ENCODE results near the gene SLC6A11.

Gene SLC6A11

DNA sequence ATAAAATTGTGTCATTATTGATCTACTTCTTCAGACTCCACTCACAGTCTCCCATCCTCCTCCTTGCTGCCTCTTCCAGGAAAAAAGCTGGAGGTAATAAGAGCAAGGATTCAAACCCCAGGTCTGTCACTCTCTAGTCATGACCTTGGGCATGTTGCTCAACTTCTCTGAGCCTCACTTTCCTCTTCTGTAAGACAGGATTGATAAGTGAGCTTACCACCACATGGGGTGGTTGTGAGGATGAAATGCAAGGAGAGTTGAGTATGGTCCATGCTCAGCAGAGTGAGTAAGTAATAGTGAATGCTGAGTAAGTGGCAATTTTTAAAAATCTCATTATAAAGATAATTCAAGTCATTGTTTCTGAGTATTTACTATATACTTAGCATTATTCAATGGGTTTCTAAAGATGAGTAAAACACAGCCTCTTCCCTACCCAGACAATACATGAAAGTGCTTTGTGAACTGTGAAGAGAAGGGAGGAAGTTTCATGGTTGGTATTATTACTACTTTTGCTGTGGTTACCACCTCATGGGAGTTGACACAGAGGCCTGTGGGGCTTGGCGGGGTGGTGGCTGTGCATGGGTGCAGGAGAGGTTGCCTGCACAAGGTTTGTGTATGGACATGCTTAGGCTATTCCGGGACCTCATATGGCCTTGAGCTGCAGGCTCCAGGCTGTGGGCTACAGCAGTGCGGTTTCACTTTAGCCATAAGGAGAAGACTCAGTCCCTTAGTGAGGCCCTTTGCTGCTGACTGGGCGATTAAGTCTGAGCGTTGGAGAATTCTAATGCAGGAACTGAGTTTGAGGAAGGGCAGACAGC, 30.0 kb downstream of the SLC6A11 start:
- H3K4me1 Mint-ChIP-seq: no peaks in the 10 kb centered on the region
- no peaks in the 10 kb centered on the region for H3K36me3 Mint-ChIP-seq
- H3K27ac Mint-ChIP-seq: no peak overlapping the region
- peaks cover 3% of the 10 kb centered on the region for H3K27me3 Mint-ChIP-seq
- H3K4me3 Mint-ChIP-seq: no peak overlapping the region
- H3K9me3 Mint-ChIP-seq: no peaks in the 10 kb centered on the region

DNA sequence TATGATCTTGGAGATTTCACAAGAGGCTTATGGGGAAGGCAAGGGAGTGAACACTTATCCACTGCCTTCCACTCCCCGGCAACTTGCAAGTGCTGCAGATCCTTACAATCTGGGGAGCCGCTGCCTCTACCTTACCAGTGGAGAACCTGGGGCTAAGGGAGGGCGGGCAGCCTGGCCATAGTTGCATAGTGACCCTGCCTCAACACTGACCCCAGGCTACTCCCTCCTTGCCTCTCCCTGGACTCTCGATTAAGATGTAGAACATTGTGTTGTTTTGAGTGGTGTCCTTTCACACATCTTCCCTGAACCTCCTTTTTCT, 30.6 kb downstream of the SLC6A11 start:
- Mint-ChIP-seq H3K4me3 (no peak overlapping the region), H3K36me3 (no peaks in the 10 kb centered on the region), H3K9me3 (no peaks in the 10 kb centered on the region), H3K4me1 (no peaks in the 10 kb centered on the region), H3K27ac (no peak overlapping the region), H3K27me3 (peaks cover 3% of the 10 kb centered on the region)

DNA sequence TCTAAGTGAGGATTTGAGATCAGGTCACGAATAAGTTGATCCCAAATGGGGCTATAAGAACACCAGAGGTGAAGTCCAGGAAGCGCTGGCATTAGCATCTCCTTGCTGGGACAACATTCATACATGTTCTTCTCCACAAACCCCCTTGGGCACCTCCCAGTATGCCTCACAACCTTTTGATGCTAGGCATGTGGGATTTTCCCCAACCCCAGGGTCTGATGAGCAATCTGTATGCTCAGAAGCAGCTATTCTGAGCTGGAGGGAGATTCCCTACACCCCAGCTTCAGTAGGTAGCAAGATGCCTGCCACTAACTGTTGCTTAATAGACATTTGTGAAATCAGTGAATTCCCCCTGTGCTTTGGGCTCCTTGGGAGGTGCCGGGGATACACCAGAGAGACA, 32.2 kb downstream of the SLC6A11 start:
- Mint-ChIP-seq H3K9me3 (no peaks in the 10 kb centered on the region), H3K27me3 (peaks cover 5% of the 10 kb centered on the region), H3K27ac (no peak overlapping the region), H3K36me3 (no peaks in the 10 kb centered on the region), H3K4me1 (no peaks in the 10 kb centered on the region), H3K4me3 (no peak overlapping the region)

DNA sequence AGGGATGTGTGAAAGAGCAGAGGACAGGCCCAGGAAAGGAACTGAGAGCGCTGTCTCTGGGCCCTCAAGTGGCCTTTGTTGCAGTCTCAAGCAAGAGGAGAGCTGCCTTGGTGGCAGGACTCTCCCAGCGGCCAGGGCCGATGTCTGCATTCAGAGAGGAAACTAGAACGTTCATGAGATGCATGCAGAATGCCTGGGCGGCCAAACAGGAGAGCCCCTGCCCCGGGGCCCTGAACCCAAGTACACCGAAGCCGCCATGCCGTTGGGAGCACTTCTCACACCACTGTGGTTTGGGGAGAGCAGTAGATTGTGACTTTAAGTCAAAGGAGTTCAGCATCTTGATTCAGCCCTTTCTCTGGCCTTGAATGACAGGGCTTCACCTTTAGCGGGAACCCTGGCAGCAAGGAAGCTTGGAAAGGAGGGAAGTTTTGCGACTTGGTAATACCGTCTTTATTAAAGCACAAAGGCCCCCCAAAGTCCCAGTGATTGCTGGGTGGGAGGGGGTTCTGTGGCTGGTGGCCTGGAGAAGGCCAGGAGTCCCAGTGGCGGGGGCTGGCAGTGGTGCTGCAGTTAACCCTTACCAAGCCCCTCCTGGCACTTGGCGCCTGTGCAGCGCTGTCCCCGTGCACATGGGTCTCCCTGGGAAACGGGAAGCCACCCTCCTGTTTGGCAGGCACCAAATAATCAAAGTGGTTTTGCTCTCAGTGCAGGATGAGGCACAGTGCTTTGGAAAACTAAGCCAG, 36.2 kb downstream of the SLC6A11 start:
- H3K27me3 Mint-ChIP-seq: peaks cover 5% of the 10 kb centered on the region
- H3K4me1 Mint-ChIP-seq: no peaks in the 10 kb centered on the region
- H3K36me3 Mint-ChIP-seq: no peaks in the 10 kb centered on the region

DNA sequence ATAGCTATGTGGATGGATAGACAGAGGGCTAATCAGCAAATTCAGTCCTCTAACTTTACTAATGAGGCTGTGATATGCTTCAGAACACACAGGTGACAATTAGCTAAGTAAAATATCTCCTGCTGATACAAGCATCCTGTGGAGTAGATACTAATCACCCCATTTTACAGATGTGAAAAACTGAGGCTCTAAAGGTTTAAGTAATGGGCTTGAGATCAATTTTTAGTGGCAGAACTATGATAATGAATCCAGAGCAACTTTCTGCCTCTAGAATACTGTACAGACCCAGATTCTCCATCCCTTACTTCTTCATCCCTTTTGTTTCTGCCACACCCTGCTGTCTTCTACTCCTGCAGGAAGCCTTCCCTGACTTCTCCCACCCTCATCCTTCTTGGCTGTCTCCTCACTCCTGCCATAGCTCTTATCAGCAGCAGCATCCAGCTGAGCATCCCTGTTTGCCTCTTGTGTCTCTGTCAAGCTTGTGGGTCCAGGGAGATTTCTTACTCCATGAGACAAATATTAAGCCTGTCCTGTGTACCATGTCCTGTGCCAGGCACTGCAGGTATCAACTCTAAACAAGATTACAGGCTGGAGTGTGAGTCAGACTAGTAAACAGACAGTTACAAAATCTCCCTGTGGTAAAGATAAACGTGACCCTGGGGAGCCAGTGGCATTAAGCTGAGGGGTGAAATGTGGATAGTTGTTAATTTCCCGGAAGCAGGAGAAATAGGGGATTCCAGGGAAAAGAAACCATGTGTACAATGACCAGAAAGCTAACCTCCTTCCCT, 39.2 kb downstream of the SLC6A11 start:
- H3K4me3 Mint-ChIP-seq: no peak overlapping the region
- H3K36me3 Mint-ChIP-seq: no peaks in the 10 kb centered on the region
- H3K4me1 Mint-ChIP-seq: no peaks in the 10 kb centered on the region
- no peaks in the 10 kb centered on the region for H3K9me3 Mint-ChIP-seq
- peaks cover 3% of the 10 kb centered on the region for H3K27me3 Mint-ChIP-seq
- H3K27ac Mint-ChIP-seq: no peak overlapping the region

More for the DNA sequence above, 36.2 kb downstream of the SLC6A11 start:
- Mint-ChIP-seq H3K4me3 (no peak overlapping the region), H3K9me3 (no peaks in the 10 kb centered on the region), H3K27ac (no peak overlapping the region)

DNA sequence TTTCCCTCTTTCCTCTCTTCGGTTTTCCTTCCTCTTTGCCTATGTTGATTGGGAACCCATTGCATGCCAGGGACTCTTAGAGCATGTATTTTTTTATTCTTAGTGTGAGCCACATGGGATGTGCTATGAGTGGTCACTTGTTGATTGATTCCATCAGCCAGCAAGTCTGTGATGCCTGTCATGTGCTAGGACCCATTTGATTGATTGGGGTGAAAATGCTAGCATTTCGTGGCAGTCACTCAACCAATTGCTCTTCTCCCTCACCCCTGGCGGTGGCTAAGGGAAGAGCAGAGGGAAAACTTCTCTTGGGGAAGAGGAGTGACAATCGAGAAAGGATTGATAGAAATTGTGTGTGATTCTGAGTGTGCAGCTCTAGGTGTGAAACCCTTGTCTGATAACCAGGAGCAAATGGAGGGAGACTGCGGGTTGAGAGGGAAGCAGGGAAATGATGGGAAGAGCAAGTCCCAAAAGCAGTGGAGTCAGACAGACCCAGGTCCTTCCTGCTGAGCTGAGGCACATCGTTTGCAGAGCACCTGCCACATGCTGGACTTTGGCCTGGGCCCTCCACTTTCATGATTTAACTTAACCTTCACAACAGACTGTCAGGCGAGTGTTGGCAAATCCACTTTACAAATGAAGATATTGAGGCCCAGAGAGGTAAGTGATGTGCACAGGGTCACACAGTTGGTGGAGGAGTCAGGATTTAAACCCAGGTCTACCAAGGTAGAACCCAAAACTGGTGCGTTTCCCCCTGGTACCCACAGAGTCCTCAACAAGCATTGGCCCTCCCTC, 40.0 kb downstream of the SLC6A11 start:
- H3K36me3 Mint-ChIP-seq: no peaks in the 10 kb centered on the region
- peaks cover 3% of the 10 kb centered on the region for H3K27me3 Mint-ChIP-seq
- H3K4me3 Mint-ChIP-seq: no peak overlapping the region
- no peaks in the 10 kb centered on the region for H3K9me3 Mint-ChIP-seq
- no peak overlapping the region for H3K27ac Mint-ChIP-seq
- H3K4me1 Mint-ChIP-seq: no peaks in the 10 kb centered on the region

DNA sequence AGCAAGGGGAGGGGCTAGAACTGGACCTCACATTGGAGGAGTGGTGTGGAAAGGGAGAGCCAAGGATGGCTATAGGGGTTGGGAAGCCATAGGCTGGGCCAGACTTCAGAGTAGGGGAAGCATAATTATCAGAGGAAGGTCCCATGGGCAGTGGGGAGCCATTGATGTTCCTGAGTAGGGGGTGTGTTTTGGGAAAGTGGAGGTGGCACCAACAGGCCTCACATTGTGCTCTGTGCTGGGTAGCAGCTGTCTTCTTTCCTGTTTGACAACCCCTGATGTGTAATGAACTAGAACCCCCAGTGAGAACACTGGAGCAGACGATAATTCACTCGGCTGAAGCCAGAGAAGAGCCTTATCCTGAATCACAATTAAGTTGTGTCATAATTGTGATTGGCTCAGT, 41.2 kb downstream of the SLC6A11 start:
- no peaks in the 10 kb centered on the region for H3K4me1 Mint-ChIP-seq
- no peak overlapping the region for H3K4me3 Mint-ChIP-seq
- H3K36me3 Mint-ChIP-seq: no peaks in the 10 kb centered on the region

DNA sequence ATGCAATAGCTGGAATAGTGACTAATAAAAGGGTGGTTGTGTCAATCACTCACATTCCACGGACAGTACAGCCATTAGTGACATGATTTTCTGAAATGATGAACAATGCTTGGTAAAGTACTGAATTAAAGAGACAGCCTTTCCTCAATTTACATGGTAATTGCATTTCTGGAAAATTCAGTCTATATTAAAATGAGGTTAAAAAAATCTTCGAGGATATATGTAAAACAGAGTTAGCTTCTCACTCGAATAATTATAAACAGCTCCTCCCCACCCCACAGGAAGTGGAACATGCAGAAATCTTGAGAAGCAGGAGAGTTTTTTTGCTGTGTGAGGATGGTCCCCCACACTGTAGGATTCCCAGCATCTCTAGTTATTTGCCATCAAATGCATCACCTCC, 42.1 kb downstream of the SLC6A11 start:
- no peaks in the 10 kb centered on the region for H3K36me3 Mint-ChIP-seq
- H3K27ac Mint-ChIP-seq: no peak overlapping the region
- H3K9me3 Mint-ChIP-seq: no peaks in the 10 kb centered on the region
- H3K4me3 Mint-ChIP-seq: no peak overlapping the region
- H3K4me1 Mint-ChIP-seq: no peaks in the 10 kb centered on the region
- peaks cover 2% of the 10 kb centered on the region for H3K27me3 Mint-ChIP-seq

More for the DNA sequence above, 41.2 kb downstream of the SLC6A11 start:
- no peak overlapping the region for H3K27ac Mint-ChIP-seq
- H3K9me3 Mint-ChIP-seq: no peaks in the 10 kb centered on the region
- H3K27me3 Mint-ChIP-seq: peaks cover 3% of the 10 kb centered on the region

DNA sequence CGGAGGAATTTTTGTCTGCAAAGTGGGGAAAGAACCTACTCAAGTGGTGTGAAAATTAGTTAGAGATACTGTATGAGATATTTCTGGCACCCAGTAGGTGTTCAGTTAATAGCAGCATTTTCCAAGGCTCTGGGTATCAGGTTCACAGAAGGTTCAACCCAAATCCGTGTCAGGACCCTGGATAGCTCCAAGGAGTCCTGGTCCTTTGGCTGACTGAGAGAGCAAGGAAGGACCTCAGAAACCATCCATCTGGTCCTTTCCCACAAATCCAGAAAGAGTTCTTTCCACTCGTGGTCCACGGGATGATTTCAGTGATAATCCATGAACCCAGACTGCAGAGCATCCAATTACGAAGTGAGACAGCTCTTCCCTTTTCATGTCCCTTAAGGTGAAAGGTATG, 51.4 kb downstream of the SLC6A11 start:
- no peak overlapping the region for H3K4me3 Mint-ChIP-seq
- H3K9me3 Mint-ChIP-seq: no peaks in the 10 kb centered on the region
- no peaks in the 10 kb centered on the region for H3K36me3 Mint-ChIP-seq
- no peaks in the 10 kb centered on the region for H3K4me1 Mint-ChIP-seq
- H3K27ac Mint-ChIP-seq: no peak overlapping the region
- peaks cover 6% of the 10 kb centered on the region for H3K27me3 Mint-ChIP-seq

DNA sequence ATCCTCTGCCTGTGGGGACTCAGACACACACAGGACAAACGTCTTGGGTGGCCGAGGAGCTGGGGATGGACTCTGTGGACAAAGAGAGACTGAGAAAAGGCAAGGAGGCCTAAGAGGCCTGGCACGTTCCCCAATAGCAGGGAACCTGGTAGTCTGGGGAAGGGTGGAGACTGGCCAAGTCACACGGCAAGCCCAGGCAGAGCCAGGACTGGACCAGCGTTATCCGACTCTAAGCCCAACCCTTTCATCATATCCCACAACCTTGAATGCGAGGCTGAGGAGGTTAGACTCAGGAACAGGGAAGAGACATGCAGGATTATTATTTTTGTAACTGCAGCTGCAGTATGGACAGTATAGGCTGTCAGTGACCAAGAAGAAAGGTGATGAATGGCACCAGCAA, 53.4 kb downstream of the SLC6A11 start:
- no peaks in the 10 kb centered on the region for H3K9me3 Mint-ChIP-seq
- H3K36me3 Mint-ChIP-seq: no peaks in the 10 kb centered on the region
- no peaks in the 10 kb centered on the region for H3K4me1 Mint-ChIP-seq
- peaks cover 7% of the 10 kb centered on the region for H3K27me3 Mint-ChIP-seq
- H3K4me3 Mint-ChIP-seq: no peak overlapping the region
- no peak overlapping the region for H3K27ac Mint-ChIP-seq

DNA sequence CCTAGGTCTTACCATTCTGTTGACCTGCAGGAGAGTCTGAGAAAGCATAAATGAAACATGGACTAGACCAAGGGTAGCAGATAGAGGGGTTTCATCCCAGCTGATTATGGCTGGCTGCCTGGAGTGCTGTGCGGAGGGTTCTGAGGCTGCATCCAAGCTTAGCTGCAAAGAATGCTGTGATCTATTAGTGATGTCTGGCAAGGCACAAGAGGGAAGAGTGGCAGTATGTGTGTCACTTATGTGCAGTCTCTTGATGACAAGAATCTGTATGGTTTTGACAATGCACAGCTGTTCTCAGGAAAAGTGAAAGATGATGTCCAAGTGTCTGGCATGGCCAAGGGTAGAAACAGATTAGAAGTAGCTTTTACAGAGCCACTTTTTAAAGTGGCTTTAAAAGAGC, 54.3 kb downstream of the SLC6A11 start:
- H3K4me1 Mint-ChIP-seq: no peaks in the 10 kb centered on the region
- H3K4me3 Mint-ChIP-seq: no peak overlapping the region
- no peak overlapping the region for H3K27ac Mint-ChIP-seq
- H3K9me3 Mint-ChIP-seq: no peaks in the 10 kb centered on the region
- peaks cover 4% of the 10 kb centered on the region for H3K27me3 Mint-ChIP-seq
- no peaks in the 10 kb centered on the region for H3K36me3 Mint-ChIP-seq

DNA sequence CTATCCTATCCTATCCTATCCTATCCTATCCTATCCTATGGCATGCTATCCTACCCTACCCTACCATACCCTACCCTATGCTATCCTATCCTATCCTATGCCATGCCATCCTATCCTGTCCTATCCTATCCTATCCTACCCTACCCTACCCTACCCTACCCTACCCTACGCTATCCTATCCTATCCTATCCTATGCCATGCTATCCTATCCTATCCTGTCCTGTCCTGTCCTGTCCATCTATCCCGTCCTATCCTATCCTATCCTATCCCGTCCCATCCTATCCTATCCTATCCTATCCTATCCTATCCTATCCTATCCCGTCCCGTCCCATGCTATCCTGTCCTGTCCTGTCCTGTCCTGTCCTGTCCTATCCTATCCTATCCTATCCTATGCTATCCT, 57.4 kb downstream of the SLC6A11 start:
- Mint-ChIP-seq H3K9me3 (no peaks in the 10 kb centered on the region), H3K36me3 (no peaks in the 10 kb centered on the region), H3K27ac (no peak overlapping the region), H3K27me3 (peaks cover 4% of the 10 kb centered on the region), H3K4me3 (no peak overlapping the region), H3K4me1 (no peaks in the 10 kb centered on the region)

DNA sequence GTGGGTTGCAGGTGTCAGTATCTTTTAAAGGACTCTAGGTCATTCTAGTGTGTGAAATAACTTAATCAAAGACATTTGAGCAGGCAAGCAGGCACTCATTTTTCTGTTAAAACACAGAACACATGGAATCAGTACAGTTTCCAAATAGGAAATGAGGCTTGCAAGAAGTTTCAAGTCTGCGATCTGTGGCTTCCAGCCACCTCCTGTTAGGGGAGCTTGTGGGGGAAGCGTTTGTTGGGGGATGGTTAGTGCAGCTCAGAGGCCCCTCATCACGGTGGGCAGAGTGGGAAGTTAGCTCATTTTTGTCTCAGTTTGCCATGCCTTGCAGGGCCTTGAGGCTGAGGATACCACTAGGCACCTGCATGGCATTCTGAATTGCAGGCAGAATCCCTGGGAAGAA, 59.9 kb downstream of the SLC6A11 start:
- Mint-ChIP-seq H3K27ac (no peak overlapping the region), H3K27me3 (peaks cover 7% of the 10 kb centered on the region), H3K9me3 (no peaks in the 10 kb centered on the region), H3K4me3 (no peak overlapping the region), H3K4me1 (no peaks in the 10 kb centered on the region), H3K36me3 (no peaks in the 10 kb centered on the region)

DNA sequence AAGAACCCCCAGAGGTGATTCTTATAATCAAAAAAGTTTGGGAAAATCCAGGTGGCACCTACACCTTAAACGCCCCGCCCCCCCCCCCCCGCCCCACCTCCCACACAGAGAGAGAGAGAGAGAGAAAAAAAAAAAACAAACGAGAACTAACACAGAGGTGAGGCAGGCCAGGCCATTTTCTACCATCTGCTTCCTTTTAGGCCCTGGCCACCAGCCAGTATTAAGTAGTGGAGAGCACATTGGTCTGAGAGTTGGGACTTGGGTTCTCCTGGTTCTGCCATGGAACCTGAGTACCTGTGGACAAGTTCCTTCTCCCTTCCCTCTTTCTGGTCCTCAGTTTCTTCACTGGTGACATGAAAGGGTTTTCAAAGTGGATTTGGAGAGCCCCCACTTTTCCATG, 60.6 kb downstream of the SLC6A11 start:
- Mint-ChIP-seq H3K36me3 (no peaks in the 10 kb centered on the region), H3K9me3 (no peaks in the 10 kb centered on the region), H3K4me3 (no peak overlapping the region), H3K27me3 (peaks cover 6% of the 10 kb centered on the region), H3K27ac (no peak overlapping the region), H3K4me1 (no peaks in the 10 kb centered on the region)

DNA sequence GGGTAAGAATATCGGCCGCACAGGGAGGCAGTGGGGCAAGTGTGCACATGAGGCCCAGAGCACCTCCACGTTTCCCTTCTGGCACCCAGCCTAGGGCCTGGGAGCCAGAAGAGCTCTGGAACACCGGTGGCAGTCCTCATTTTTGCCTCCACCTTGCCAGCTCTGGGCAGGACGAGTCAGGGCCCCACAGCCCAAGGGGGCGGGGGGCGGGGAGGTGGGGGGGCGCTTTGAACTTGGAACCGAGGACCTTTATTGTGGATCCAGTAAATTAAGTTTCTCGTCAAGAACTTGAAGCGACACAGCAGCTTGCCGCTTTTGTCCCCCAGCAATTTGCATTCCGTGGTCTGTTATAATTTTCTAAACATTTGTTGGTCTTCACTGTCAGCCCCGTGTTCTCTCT, 66.8 kb downstream of the SLC6A11 start:
- Mint-ChIP-seq H3K4me1 (no peaks in the 10 kb centered on the region), H3K36me3 (no peaks in the 10 kb centered on the region), H3K9me3 (no peaks in the 10 kb centered on the region), H3K27ac (no peak overlapping the region), H3K4me3 (no peak overlapping the region), H3K27me3 (peaks cover 3% of the 10 kb centered on the region)

All from activated naive CD4-positive, alpha-beta T cell treated with anti-CD3 and anti-CD28 coated beads, Interleukin-2, amount 50 U/mL, for 24 hours (primary cell).